ENCODE measurements around the gene AIM2.

- TF ChIP-seq EP300 (IDR thresholded peaks at IDR 0.05) (no peak), CTCF (IDR thresholded peaks at IDR 0.05) (no peak), POLR2AphosphoS5 (IDR thresholded peaks at IDR 0.05) (peak in 1 of 2 donors; percentile 10), POLR2A (IDR thresholded peaks at IDR 0.05) (peak in 1 of 4 donors; percentile 25)
These were observed 8.6 kb downstream of the AIM2 start for GRCh38 chr1:159067699-159068621.

Data from upper lobe of left lung (tissue), 4 donors.